HG03196 (cell line): ENCODE measurements around the gene AASDH.

Experiments
- ATAC-seq: cut with Tn5 transposase; IDR thresholded peaks from one replicate; pipeline ENCODE4 v1.9.1; 2021; ENCODE audit not compliant: unreplicated experiment

AASDH gene

GRCh38 chr4:56318555-56318954, 68.7 kb downstream of the AASDH start:
- no peak for ATAC-seq

GRCh38 chr4:56317749-56318148, 69.5 kb downstream of the AASDH start:
- no peak for ATAC-seq

- no peak for ATAC-seq
Measured at GRCh38 chr4:56316011-56316650, 71.2 kb downstream of the AASDH start.

GRCh38 chr4:56315543-56315942, 71.7 kb downstream of the AASDH start:
- ATAC-seq: no peak

GRCh38 chr4:56315041-56315440, 72.2 kb downstream of the AASDH start:
- ATAC-seq: no peak

GRCh38 chr4:56314207-56314915, 72.9 kb downstream of the AASDH start:
- no peak for ATAC-seq

- ATAC-seq: no peak
Measured at GRCh38 chr4:56313132-56313531, 74.2 kb downstream of the AASDH start.

GRCh38 chr4:56311299-56311975, 75.9 kb downstream of the AASDH start:
- ATAC-seq: no peak

- ATAC-seq: no peak
Measured at GRCh38 chr4:56310401-56311125, 76.7 kb downstream of the AASDH start.

GRCh38 chr4:56308384-56308783, 78.9 kb downstream of the AASDH start:
- ATAC-seq: no peak

GRCh38 chr4:56307423-56307822, 79.9 kb downstream of the AASDH start:
- no peak for ATAC-seq

- no peak for ATAC-seq
Measured at GRCh38 chr4:56305390-56305789, 81.9 kb downstream of the AASDH start.

- no peak for ATAC-seq
Measured at GRCh38 chr4:56303921-56304320, 83.4 kb downstream of the AASDH start.

- no peak for ATAC-seq
Measured at GRCh38 chr4:56302760-56303159, 84.5 kb downstream of the AASDH start.

- no peak for ATAC-seq
Measured at GRCh38 chr4:56301997-56302496, 85.2 kb downstream of the AASDH start.

GRCh38 chr4:56301181-56301996, 85.9 kb downstream of the AASDH start:
- ATAC-seq: peak; percentile 95

GRCh38 chr4:56298236-56298635, 89.1 kb downstream of the AASDH start:
- ATAC-seq: no peak

- no peak for ATAC-seq
Measured at GRCh38 chr4:56297776-56298175, 89.5 kb downstream of the AASDH start.

GRCh38 chr4:56296526-56296925, 90.8 kb downstream of the AASDH start:
- no peak for ATAC-seq

- ATAC-seq: no peak
Measured at GRCh38 chr4:56293121-56293520, 94.2 kb downstream of the AASDH start.
